ENCODE data around the gene LHFPL3. TPM values are rescaled to one million over a fixed set of nuclear protein-coding genes. Genes with fewer than 3 reads are reported as not detected.

The LHFPL3 gene
- total RNA-seq, 1 experiment from 2014 or later: 0.80 TPM

GRCh38 chr7:104629408-104629807, 301.0 kb downstream of the LHFPL3 start:
- no peak overlapping the region for H3K4me3 ChIP-seq (ENCODE audit: insufficient read depth, low read depth, low read length)
- no peaks in the 10 kb centered on the region; the same call in 1 of the 2 replicates for H3K27me3 ChIP-seq (ENCODE audit: control insufficient read depth, insufficient read depth, low read length)
- DNase-seq: no peak
- no peaks in the 10 kb centered on the region for H3K36me3 ChIP-seq (replicated peaks; ENCODE audit: control insufficient read depth, insufficient read depth, low read length)

GRCh38 chr7:104640506-104640905, 312.1 kb downstream of the LHFPL3 start:
- DNase-seq: no peak
- Histone ChIP-seq H3K36me3 (replicated peaks; ENCODE audit: control insufficient read depth, insufficient read depth, low read length) (no peaks in the 10 kb centered on the region), H3K27me3 (ENCODE audit: control insufficient read depth, insufficient read depth, low read length) (no peaks in the 10 kb centered on the region; the same call in 1 of the 2 replicates), H3K4me3 (ENCODE audit: insufficient read depth, low read depth, low read length) (no peak overlapping the region)

DNA sequence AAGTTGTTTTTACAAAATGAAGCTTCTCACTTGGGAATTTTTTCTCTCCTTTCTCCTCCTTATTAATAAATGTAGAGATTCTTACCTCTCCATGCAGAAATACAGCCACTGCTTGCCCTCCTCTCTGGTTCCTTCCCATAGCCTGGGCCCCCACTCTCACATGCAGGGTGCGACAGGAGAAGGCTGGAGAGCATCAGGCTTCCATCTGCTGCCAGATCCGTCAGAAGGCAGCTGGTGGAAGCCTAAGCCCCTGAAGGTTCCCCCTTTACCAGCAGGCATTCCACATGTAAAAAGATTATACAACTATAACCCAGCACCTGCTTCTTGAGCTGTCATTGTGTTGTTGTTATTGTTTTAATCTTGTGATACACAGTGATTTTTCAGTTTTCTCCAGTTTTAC, 314.2 kb downstream of the LHFPL3 start:
- Histone ChIP-seq H3K27me3 (ENCODE audit: control insufficient read depth, insufficient read depth, low read length) (no peaks in the 10 kb centered on the region), H3K36me3 (replicated peaks; ENCODE audit: control insufficient read depth, insufficient read depth, low read length) (no peaks in the 10 kb centered on the region), H3K4me3 (ENCODE audit: insufficient read depth, low read depth, low read length) (no peak overlapping the region)
- no peak for DNase-seq

- Histone ChIP-seq H3K36me3 (replicated peaks; ENCODE audit: control insufficient read depth, insufficient read depth, low read length) (no peaks in the 10 kb centered on the region), H3K4me3 (ENCODE audit: insufficient read depth, low read depth, low read length) (no peak overlapping the region), H3K27me3 (ENCODE audit: control insufficient read depth, insufficient read depth, low read length) (no peaks in the 10 kb centered on the region)
- peak; percentile 61 for DNase-seq
Observed at GRCh38 chr7:104643587-104644217, 315.3 kb downstream of the LHFPL3 start.

DNA sequence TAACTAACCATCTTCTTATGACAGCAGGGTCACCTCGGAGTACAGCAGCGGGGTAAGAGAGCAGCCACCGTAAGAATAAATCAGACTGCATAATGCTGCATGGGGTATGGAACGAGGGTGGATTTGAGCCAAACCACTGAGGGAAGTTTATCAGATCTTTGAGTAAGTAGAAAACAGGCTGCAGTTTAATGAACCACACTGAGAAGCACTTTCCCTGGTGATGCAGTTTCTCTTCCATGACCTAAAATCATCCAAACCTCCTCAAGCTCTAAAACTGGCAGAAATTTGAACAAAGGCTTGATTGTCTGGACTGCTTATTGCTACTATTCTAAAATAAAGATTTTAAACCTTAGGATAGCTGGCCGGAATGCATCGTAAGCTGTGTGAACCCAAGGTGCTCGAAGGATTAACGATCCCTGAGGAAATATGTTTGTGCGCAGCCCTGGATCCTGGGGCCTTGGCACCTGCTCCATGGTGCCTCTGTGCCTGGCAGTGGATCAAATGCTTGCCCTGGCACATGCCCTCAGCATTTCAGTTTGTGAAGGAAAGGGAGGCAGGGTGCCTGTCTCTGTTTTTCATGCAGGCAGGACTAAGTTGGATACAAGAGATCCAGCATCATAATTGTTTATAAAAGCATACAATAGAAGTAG, 322.7 kb downstream of the LHFPL3 start:
- Histone ChIP-seq H3K27me3 (ENCODE audit: control insufficient read depth, insufficient read depth, low read length) (no peaks in the 10 kb centered on the region), H3K4me3 (ENCODE audit: insufficient read depth, low read depth, low read length) (no peak overlapping the region), H3K36me3 (replicated peaks; ENCODE audit: control insufficient read depth, insufficient read depth, low read length) (no peaks in the 10 kb centered on the region)
- DNase-seq: no peak

- Histone ChIP-seq H3K4me3 (ENCODE audit: insufficient read depth, low read depth, low read length) (no peak overlapping the region), H3K27me3 (ENCODE audit: control insufficient read depth, insufficient read depth, low read length) (no peaks in the 10 kb centered on the region), H3K36me3 (replicated peaks; ENCODE audit: control insufficient read depth, insufficient read depth, low read length) (no peaks in the 10 kb centered on the region)
- peak; percentile 18 for DNase-seq
Observed at GRCh38 chr7:104652434-104652833, 324.0 kb downstream of the LHFPL3 start.

GRCh38 chr7:104652865-104653264, 324.5 kb downstream of the LHFPL3 start:
- no peaks in the 10 kb centered on the region for H3K27me3 ChIP-seq (ENCODE audit: control insufficient read depth, insufficient read depth, low read length)
- no peak for DNase-seq
- H3K36me3 ChIP-seq (replicated peaks; ENCODE audit: control insufficient read depth, insufficient read depth, low read length): no peaks in the 10 kb centered on the region
- no peak overlapping the region for H3K4me3 ChIP-seq (ENCODE audit: insufficient read depth, low read depth, low read length)

- no peak for DNase-seq
- Histone ChIP-seq H3K4me3 (ENCODE audit: insufficient read depth, low read depth, low read length) (no peak overlapping the region), H3K27me3 (ENCODE audit: control insufficient read depth, insufficient read depth, low read length) (no peaks in the 10 kb centered on the region), H3K36me3 (replicated peaks; ENCODE audit: control insufficient read depth, insufficient read depth, low read length) (no peaks in the 10 kb centered on the region)
Observed at GRCh38 chr7:104653825-104654401, 325.5 kb downstream of the LHFPL3 start.

- H3K27me3 ChIP-seq (ENCODE audit: control insufficient read depth, insufficient read depth, low read length): no peaks in the 10 kb centered on the region
- no peak overlapping the region for H3K4me3 ChIP-seq (ENCODE audit: insufficient read depth, low read depth, low read length)
- no peaks in the 10 kb centered on the region for H3K36me3 ChIP-seq (replicated peaks; ENCODE audit: control insufficient read depth, insufficient read depth, low read length)
- DNase-seq: no peak
Observed at GRCh38 chr7:104655592-104655991, 327.2 kb downstream of the LHFPL3 start.

- Histone ChIP-seq H3K27me3 (ENCODE audit: control insufficient read depth, insufficient read depth, low read length) (no peaks in the 10 kb centered on the region), H3K4me3 (ENCODE audit: insufficient read depth, low read depth, low read length) (no peak overlapping the region), H3K36me3 (replicated peaks; ENCODE audit: control insufficient read depth, insufficient read depth, low read length) (no peaks in the 10 kb centered on the region)
- no peak for DNase-seq
Observed at GRCh38 chr7:104656467-104656866, 328.1 kb downstream of the LHFPL3 start.

GRCh38 chr7:104657134-104657533, 328.7 kb downstream of the LHFPL3 start:
- H3K27me3 ChIP-seq (ENCODE audit: control insufficient read depth, insufficient read depth, low read length): no peaks in the 10 kb centered on the region
- H3K4me3 ChIP-seq (ENCODE audit: insufficient read depth, low read depth, low read length): no peak overlapping the region
- no peak for DNase-seq
- H3K36me3 ChIP-seq (replicated peaks; ENCODE audit: control insufficient read depth, insufficient read depth, low read length): no peaks in the 10 kb centered on the region

- Histone ChIP-seq H3K36me3 (replicated peaks; ENCODE audit: control insufficient read depth, insufficient read depth, low read length) (no peaks in the 10 kb centered on the region), H3K4me3 (ENCODE audit: insufficient read depth, low read depth, low read length) (no peak overlapping the region), H3K27me3 (ENCODE audit: control insufficient read depth, insufficient read depth, low read length) (no peaks in the 10 kb centered on the region)
- no peak for DNase-seq
Observed at GRCh38 chr7:104661575-104661974, 333.2 kb downstream of the LHFPL3 start.

DNA sequence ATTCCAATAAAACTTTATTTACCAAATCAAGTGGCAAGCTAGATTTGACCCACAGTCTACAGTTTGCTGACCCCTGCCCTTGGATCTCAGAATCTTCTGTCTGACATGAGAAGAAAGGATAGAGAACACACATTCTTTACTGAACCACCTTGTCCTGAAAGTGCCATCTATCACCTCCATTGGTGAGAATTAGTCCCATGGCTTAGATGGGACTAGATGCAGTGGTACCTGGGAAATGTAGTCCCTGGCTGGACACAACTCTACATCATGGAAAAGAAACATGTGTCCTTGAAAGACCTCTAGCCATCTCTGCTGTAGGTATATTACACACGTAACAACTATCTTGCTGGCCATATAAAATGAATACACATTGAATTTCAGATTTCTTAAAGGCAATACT, 336.2 kb downstream of the LHFPL3 start:
- H3K27me3 ChIP-seq (ENCODE audit: control insufficient read depth, insufficient read depth, low read length): no peaks in the 10 kb centered on the region
- no peaks in the 10 kb centered on the region for H3K36me3 ChIP-seq (replicated peaks; ENCODE audit: control insufficient read depth, insufficient read depth, low read length)
- no peak overlapping the region for H3K4me3 ChIP-seq (ENCODE audit: insufficient read depth, low read depth, low read length)
- peak; percentile 33 for DNase-seq

DNA sequence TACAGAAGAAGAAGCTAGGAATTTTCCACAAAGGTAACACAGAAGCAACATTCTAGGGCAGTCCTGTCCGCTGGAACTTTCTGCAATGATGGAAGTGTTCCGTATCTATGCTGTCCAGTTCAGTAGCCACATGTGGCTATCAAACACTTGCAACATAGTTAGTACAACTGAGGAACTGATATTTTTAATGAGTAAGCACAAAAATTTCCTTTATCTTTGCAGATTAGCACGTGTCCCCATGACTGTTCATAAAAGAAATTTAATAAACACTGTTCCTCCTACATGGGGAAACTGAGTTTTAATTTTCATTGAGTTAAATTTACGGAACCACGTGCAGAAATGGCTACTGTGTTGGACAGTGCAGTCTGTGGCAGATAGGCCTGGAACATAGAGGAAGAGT, 349.2 kb downstream of the LHFPL3 start:
- Histone ChIP-seq H3K36me3 (replicated peaks; ENCODE audit: control insufficient read depth, insufficient read depth, low read length) (no peaks in the 10 kb centered on the region), H3K4me3 (ENCODE audit: insufficient read depth, low read depth, low read length) (no peak overlapping the region), H3K27me3 (ENCODE audit: control insufficient read depth, insufficient read depth, low read length) (no peaks in the 10 kb centered on the region)
- DNase-seq: no peak

- H3K27me3 ChIP-seq (ENCODE audit: control insufficient read depth, insufficient read depth, low read length): no peaks in the 10 kb centered on the region
- no peak for DNase-seq
- H3K36me3 ChIP-seq (replicated peaks; ENCODE audit: control insufficient read depth, insufficient read depth, low read length): no peaks in the 10 kb centered on the region
- H3K4me3 ChIP-seq (ENCODE audit: insufficient read depth, low read depth, low read length): no peak overlapping the region
Observed at GRCh38 chr7:104679085-104679484, 350.7 kb downstream of the LHFPL3 start.

All from H7 (cell line).